T-helper 1 cell treated with Interleukin-12 subunit alpha and Interleukin-12 subunit beta and Interleukin-4 antibody, amounts not matched to agents 30 ng/mL and 1 ng/mL, for 36 hours (primary cell): Measurements from ENCODE around the gene PCBP4. TPM values are rescaled to one million over a fixed set of nuclear protein-coding genes. Genes with fewer than 3 reads are reported as not detected.

ENCODE experiments used
- intact Hi-C: fragments of 100-400 bp; cut with micrococcal nuclease; formaldehyde crosslinking; loops from one replicate; pipeline ENCODE4 v1.15.1; 2024
- total RNA-seq: library from RNA; stranded (reverse); gene quantifications from 2 replicates; pipeline ENCODE4 v1.2.3, GENCODE V29; 2022

PCBP4 gene
- total RNA-seq, 1 donor from 2014 or later: 23.6 TPM

DNA sequence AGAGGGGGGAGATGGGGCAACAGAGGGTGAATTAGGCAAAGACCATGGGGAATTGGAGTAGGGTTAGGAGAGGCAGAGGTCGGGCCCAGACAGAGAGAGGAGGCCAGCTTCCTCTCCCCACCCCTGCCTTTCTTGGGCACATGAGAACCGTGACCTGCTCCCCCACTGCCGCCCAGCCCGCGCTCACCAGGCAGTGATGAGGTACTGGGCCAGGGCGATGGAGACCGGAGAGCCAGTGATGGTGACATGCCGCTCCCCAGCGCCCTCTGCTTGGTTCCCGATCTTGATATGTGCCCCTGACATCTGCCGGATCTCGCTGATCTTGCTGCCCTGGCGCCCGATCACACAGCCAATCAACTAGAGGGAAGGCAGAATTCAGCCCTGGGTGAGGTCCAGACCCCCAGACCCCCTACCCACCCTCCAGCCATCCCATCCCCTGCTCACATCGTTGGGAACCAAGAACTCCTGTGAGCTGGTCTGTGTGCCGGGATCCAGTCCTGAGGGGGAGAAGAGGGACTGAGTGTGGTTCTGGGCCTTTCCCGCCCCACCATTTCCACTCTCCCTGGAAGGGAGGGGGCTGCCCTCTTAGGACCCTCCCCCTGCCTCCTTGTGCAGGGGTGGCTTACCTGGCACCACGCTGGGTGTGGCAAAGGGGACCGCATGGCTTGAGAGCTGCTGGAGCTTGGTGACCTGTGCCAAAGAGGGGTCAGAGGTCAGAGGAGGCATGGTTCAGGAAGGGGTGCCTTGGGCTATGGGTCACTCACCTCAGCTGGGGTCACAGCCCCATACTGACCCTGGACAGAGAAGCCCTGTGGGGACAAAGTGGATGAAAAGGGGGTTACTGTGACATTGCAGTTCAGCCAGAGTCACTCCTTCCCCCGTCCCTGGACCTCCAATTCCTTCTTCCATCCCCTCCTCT, 8.4 kb downstream of the PCBP4 start:
- intact Hi-C loops: no loop called here

DNA sequence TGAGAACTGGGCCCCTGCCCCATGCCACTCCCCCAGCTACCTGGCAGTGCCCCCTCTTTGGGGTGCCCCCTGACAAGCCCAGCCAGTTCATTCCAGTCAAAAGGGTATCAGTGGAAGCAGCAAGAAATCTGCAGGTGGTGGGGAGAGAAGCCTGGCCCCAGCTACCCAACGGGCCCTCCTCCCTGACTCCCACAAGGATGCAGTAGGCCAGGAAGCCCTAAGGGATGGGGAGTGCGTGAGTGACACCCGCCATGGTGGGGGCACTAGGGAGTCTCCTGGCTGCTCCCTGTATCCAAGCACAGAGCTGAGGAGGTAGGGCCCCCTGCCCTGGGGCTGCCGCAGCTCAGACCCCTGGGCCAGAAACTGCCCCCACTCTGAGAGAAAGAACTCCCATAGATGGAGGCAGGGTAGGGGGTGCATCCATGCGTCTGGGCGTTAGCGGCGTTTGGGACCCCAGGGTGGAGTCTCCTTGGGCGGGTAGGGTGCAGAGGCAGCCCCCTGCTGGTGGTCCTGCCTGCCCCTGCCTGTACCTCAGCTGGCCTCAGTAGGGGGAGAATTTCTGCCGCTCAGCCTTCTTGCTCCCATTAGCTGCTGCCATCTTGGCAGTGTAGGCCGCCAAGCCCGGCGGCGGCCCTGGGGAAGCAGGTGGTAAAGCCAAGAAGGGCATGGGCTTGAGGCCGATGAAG, 9.6 kb downstream of the PCBP4 start:
- intact Hi-C loops: no loop called here

DNA sequence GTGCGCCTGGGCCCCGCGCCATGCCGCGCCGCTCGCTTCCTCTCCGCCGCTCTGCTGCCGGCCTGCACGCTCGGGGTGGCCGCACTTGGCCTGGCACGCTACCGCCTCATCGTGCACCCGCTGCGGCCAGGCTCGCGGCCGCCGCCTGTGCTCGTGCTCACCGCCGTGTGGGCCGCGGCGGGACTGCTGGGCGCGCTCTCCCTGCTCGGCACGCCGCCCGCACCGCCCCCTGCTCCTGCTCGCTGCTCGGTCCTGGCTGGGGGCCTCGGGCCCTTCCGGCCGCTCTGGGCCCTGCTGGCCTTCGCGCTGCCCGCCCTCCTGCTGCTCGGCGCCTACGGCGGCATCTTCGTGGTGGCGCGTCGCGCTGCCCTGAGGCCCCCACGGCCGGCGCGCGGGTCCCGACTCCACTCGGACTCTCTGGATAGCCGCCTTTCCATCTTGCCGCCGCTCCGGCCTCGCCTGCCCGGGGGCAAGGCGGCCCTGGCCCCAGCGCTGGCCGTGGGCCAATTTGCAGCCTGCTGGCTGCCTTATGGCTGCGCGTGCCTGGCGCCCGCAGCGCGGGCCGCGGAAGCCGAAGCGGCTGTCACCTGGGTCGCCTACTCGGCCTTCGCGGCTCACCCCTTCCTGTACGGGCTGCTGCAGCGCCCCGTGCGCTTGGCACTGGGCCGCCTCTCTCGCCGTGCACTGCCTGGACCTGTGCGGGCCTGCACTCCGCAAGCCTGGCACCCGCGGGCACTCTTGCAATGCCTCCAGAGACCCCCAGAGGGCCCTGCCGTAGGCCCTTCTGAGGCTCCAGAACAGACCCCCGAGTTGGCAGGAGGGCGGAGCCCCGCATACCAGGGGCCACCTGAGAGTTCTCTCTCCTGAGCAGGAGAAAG, 11.1 kb downstream of the PCBP4 start:
- intact Hi-C loops: no loop called here

DNA sequence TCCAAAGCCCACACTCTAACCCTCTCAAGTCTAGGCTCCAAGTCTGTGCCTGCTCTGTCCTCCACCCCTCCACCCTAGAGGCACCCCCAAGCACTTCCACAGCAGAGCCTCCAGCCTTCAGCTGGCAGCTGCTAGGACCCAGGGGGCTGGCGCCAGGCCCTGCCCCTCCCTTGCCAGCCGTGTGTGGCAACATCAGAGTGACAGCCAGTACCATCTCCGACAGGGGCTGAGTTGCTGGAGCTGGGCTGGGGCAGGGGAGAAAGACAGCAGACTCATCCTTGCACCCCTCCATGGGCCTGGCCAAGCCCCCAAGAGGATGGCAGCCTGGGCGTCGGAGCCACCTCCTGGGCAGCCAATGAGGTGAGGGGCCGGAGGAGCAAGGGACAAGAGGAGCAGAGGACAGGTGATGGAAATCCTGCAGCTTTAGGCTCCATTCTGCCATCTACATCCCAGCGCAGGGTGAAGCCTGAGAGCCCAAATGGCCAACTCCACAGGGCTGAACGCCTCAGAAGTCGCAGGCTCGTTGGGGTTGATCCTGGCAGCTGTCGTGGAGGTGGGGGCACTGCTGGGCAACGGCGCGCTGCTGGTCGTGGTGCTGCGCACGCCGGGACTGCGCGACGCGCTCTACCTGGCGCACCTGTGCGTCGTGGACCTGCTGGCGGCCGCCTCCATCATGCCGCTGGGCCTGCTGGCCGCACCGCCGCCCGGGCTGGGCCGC, 11.9 kb downstream of the PCBP4 start, which contains the start of gene GPR62:
Gene GPR62 (plus strand): TSS at position 207 of the 718 bp plus-strand sequence. CDS start 272 bp downstream, at position 479.
- intact Hi-C loops: no loop called here

DNA sequence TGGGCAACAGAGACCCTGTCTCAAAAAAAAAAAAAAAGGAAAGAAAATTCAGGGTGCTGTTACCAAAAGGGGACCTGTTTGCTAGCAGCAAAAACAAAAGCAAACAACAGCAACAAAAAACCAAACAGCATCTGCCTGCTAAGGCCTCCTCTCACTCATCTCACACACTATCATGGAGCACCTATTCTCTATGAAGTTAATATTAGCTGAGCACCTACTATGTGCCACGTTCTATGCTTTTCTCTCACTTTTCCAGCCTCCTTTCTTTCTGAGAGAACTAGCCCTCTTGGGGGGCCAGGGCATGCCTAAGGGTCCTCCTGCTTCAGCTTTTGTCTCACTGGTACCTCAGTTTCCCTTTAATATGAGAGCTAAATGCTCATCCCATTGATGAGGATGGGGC, 12.5 kb downstream of the PCBP4 start:
- intact Hi-C loops: no loop called here

GRCh38 chr3:51954105-51954504, 13.1 kb downstream of the PCBP4 start:
- intact Hi-C loops: no loop called here

DNA sequence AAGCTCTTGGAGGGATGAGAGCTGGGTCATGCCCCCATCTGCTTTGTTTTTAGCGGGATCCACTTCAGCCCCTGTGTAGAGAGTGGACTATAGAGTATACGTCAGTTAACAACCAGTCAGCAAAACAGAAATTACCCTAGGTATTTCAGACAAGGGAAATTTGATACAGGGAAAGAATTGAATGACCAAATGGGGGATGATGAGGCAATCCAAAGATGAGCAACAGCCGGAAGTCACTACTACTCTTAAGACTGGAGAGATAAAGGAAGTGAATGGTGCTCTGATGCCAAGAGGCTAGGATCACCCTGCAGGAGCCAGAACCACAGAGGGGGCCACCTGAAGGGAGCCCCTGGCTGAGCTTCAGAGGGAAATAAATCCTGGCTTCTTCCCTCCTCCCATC, 13.8 kb downstream of the PCBP4 start:
- intact Hi-C loops: no loop called here

- intact Hi-C loops: no loop called here
Measured at GRCh38 chr3:51950899-51951298, 16.4 kb downstream of the PCBP4 start.

- intact Hi-C loops: loop anchor here (10.0 kb wide), 1 partner anchor 1334 kb away; the partner anchor contains the start of genes CISH and MAPKAPK3
Measured at GRCh38 chr3:51949121-51949520, 18.1 kb downstream of the PCBP4 start.

DNA sequence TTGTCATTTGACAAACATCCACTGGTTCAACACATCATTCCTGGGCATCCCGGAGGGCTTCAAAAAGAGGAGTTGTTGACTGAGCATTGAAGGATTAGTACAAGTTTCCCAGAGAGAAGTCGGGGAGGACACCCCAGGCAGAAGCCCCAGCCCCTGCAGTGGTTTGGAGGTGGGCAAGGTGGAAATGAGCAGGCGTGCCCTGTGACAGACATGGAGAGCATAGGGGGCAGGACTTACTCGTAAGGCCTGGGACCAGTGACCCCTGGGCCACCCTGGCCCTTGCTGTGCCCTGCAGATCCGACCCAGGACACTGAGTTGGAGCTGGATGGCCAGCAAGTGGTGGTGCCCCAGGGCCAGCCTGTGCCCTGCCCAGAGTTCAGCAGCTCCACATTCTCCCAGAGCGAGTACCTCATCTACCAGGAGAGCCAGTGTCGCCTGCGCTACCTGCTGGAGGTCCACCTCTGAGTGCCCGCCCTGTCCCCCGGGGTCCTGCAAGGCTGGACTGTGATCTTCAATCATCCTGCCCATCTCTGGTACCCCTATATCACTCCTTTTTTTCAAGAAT, 19.2 kb downstream of the PCBP4 start:
- intact Hi-C loops: loop anchor here (10.0 kb wide), 1 partner anchor 1333 kb away; the partner anchor contains the start of genes CISH and MAPKAPK3

DNA sequence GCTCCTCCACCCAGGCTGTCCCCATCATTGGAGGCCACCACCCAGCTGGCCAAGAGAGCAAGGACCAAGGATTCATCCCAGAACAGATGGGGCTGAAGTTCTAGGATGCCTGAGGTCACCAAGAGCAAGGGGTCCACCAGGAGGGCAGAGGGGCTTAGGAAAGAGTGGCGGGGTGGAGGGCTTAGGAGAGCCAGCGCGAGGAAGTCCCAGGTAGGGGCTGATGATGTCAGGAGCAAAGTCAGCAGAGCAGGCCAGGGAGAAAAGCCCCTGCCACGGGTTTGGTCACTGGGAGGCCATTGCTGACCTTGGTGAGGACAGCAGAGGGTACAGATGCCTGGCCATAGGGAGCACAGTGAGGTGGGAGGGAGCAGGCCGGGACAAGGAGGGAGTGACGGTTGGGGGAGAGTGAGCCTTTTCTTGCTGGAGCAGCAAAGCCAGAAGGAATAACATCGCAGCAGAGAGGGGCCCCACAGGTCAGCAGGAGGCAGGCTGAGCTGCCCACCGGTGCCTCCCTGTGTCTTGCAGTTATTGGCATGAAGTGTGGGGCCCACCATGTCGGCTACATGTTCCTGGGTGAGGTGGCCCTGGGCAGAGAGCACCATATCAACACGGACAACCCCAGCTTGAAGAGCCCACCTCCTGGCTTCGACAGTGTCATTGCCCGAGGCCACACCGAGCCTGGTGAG, 19.9 kb downstream of the PCBP4 start:
- intact Hi-C loops: loop anchor here (10.0 kb wide), 1 partner anchor 1333 kb away; the partner anchor contains the start of genes CISH and MAPKAPK3

DNA sequence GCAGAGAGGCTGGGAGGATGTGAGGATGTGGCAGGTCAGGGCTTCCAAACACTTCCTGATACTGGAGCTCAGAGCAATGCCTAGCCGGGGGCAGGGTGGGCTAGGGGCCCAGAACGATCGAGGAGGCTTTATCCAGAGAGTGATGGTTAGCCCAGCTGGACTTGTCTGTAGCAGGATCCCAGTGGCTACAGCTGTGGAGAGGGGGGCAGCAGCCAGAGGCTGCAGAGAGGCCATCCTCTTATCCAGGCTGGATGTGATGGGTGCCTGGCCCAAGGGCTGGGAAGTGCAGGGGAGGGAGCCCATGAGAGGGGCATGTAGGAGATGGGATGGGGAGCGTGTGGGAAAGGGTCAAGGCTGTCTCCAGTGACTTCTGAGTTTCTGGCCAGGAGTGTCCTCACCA, 20.5 kb downstream of the PCBP4 start:
- intact Hi-C loops: loop anchor here (10.0 kb wide), 1 partner anchor 1332 kb away; the partner anchor contains the start of genes CISH and MAPKAPK3

GRCh38 chr3:51945926-51946705, 21.1 kb downstream of the PCBP4 start:
- intact Hi-C loops: loop anchor here (10.0 kb wide), 1 partner anchor 1331 kb away; the partner anchor contains the start of genes CISH and MAPKAPK3

DNA sequence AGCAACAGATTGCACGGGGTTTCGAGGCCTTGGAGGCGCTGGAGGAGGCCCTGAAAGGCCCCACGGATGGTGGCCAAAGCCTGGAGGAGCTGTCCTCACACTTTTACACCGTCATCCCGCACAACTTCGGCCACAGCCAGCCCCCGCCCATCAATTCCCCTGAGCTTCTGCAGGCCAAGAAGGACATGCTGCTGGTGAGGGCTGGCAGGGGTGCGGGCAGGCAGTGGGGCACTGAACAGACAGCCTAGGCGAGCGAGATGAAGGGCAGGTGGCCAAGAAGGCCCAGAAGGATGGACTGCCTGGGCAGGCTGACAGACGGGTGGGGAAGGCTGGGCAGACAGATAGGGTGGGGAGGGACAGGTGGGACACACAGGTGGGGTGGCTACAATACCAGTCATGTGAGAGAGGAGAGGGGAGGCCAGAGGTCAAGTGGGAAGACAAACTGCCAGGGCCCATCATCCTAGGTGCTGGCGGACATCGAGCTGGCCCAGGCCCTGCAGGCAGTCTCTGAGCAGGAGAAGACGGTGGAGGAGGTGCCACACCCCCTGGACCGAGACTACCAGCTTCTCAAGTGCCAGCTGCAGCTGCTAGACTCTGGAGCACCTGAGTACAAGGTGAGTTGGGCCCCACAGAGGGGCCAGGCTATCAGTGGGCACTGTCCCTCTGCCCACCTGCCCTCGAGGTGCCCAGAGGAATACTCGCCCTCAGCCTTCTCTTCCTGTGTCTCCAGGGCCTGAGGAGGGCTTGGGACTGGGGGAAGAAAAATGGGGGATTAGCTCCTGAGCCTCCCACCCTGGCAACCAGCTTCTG, 22.0 kb downstream of the PCBP4 start:
- intact Hi-C loops: loop anchor here (10.0 kb wide), 1 partner anchor 1330 kb away; the partner anchor contains the start of genes CISH and MAPKAPK3

DNA sequence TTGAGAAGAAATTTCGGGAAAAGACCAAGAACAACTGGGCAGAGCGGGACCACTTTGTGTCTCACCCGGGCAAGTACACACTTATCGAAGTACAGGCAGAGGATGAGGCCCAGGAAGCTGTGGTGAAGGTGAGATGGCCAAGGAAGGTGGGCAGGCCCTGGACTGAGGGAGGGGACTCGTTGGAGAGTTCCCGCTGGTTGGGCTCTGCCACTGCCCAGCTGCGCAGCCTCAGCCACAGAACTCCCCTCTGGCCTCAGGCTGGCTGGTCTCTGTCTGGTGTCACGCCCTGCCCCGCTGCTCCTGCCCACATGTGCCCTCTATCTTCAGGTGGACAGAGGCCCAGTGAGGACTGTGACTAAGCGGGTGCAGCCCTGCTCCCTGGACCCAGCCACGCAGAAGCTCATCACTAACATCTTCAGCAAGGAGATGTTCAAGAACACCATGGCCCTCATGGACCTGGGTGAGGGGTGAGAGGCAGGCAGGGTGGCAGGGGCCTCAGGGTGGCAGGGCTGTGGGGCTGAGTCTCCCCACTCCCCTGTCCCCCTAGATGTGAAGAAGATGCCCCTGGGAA, 22.7 kb downstream of the PCBP4 start:
- intact Hi-C loops: loop anchor here (5.0 to 10.0 kb wide), 4 partner anchors 333 to 1592 kb away; partner anchors contain the start of genes CISH, CYB561D2, MAPKAPK3 and NISCH

DNA sequence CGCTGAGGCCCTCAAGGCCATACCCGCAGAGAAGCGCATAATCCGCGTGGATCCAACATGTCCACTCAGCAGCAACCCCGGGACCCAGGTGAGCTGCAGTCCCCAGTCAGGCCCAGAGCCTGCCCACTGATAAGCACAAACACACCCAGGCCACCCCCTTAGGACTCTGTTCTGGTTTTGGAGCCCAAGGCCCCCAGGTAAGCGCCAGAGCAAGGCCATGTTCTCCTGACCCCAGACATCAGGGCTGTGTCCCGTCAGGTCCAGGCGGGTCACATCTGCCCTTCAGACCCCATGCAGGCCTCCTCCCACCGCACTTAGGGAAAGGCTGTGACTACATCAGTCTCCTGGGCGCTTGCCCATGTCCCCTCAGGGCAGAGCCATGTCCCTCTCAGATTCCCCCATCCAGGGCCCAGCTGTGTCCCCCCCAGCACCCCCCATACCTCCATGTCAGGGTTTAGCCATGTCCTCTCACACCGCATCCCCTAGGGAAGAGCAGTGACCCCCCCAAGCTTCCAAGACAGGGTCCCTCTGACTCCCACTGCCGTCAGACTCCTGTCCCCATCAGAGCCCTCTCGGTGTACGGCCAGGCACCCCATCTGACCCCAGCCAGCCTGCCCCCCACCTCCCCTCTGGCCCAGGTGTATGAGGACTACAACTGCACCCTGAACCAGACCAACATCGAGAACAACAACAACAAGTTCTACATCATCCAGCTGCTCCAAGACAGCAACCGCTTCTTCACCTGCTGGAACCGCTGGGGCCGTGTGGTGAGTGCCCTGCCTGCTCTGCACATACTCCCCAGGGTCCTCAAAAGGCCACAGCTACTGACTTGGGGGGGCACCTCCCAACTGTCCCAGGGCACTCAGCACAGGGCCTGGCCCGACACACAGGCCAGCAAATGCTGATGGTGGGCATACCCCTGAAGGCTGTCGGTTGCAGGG, 23.5 kb downstream of the PCBP4 start:
- intact Hi-C loops: loop anchor here (2.0 to 10.0 kb wide), 5 partner anchors 334 to 1709 kb away; partner anchors contain the start of genes CISH, CYB561D2, MAPKAPK3 and NISCH
